NCI-H1930 (cell line): ENCODE measurements around the gene COL5A3.
"Not testable (repeated sequence)": the region's sequence is repeated elsewhere in the genome, so short reads cannot be mapped to it uniquely, and the experiment has no call there.

Experiments
- DNase-seq, 2 experiments: peaks; one replicate each; lab custom pipeline; 2025; lab: John Stamatoyannopoulos, UW

COL5A3 gene

DNA sequence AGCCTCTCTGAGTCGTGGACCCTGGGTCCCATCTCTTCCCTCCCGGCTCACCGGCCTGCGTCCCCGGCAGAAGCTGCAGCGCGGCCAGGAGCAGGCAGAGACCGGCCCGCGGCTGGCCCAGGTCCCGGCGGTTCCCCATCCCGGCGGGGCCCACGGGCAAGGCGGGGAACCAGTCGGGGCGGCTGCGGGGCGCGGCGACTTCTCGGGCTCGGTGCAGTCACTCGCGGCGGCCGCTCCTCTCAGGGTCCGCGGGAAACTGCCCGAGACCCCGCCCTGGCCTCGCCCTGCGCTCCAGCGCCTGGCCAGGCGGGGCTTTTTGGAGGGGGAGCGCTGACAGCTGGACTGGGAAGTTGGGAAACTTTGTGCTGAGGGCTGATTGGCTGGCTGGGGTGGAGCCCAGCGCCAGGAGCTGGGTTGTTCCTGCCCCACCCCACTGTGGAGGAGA lies at the start of gene COL5A3:
Gene COL5A3 (minus strand): TSS at position 258 of the 445 bp plus-strand sequence. CDS start 119 bp downstream, at position 139.
- DNase-seq: no peak

DNA sequence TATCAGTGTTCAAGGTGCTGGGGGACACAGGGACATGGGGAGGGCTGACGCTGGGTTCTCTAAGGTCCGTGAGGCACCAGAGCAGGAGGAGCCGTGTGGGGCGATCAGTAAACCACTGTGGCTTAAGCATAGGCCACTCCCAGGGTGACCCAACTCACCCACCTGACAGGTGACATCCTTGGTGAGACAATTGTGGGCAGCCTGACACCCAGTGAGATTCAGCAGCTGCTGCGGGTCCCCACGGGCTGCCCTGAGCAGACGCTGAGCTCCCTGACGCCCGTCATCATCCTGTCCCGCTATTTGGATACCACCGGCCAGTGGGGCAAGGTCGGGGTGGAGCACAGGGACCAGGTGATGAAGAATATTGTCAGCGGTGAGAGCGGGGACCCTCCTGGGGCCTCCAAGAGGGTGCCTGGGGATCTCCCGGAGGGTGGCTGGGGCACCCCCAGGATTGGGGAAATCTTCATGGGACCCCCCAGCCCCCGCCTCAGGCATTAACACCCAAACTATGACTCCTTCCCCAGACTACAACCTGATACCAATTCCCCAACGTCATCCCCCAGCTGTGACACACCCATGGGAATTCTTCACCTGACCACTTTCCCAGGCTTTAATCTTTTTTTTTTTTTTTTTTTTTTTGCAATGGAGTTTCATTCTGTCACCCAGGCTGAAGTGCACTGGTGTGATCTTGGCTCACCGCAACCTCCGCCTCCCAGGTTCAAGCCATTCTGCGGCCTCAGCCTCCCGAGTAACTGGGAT lies 42.5 kb upstream of the COL5A3 start:
- DNase-seq: no peak

DNA sequence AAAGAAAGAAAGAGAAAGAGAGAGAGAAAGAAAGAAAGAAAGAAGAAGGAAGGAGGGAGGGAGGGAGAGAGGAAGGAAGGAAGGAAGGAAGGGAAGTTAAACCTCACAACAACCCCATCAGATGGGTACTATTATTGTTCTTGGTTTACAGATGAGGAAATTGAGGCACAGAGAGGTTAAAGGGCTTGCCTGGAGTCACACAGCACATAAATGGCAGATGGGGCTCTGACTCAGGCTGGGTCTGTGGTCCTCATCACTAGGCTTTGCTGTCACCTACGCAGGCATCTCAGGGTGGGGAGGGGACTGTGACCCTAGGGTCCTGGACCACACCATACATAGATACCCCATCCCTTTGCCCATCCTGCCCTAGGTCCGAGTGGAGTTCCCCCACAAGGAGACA lies 39.3 kb upstream of the COL5A3 start:
- no peak for DNase-seq

DNA sequence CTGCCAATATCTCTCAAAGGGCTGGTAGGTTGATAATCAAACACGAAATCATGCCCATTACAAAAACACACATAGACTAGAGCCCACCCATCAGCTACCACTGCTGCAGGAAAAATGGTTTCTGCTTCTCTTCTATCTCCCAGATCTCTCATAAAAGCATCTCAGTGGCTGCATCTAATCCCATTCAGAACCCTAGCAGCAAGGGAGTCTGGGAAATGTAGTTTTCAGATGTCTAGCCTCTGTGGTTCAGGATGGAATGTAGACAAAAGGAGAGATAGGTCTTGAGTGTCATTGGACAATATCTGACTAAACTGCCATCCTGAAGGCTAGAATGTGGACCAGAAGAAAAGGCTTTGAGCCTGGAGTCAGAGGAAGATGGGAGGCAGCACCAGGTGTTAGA lies 35.1 kb upstream of the COL5A3 start:
- DNase-seq: no peak

DNA sequence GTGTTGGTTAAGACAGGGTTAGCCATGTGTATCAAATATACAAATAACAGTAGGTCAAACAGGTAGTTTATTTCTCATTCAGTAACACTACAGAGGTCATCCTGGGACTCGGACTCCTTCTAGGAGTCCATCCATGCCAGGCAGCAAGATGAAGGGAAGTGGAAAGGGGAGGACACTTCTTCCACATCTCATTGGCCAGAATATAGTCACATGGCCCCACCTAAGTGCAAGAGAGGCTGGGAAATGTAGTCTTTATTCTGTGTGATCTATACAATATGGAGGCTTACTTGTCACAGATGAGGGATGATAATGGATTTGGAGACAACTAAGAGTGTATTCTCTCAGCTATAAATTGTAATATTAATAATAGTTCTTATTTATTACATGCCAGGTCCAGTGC lies 34.1 kb upstream of the COL5A3 start:
- DNase-seq: no peak

DNA sequence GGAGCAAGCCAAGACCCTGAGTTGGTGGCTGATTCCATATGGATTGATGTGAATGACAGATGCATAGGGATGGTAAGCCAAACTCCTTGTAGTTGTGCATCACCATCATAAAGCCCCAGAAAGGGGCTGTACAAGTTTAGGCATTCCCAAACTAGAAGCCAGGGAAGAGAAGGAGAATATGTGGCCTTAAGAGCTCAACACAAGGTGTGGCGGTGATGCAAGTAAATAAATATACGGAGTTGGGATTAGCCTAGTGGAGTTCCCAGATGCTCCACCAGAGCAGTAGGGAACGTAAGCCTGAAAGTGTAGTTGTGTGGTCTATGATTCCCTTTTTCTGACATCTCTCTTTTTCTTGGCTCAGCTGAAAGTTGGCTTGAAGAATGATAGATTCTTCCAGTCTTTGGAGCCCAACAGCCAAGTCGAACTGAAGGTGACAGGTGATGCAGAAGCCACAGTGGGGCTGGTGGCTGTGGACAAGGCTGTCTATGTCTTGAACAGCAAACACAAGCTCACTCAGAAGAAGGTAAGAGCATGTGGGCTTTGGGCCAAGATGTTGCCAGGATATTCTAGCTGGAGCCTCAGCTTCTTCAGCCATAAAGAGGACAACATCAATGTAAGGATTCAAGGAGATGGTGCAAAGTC lies 33.1 kb upstream of the COL5A3 start:
- DNase-seq: peak in 1 of 2 experiments; percentile 20

DNA sequence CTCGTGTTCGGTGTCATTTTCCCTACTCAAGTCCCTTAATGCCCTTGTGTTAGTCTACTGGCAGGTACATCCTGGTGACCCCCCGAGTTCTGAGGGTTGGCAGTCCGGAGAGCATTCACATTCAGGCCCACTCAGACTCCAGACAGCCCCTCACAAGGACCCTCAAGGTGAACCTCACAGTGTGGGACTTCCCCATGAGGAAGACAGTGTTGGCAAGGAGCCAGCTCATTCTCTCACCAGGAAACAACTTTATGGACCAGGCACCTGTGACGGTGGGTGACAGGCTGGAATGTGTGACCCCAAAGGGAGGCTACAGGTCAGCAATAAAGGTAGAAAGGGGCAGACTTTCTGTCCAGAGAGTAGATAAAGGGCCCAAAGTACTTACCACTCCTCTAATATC lies 27.5 kb upstream of the COL5A3 start:
- DNase-seq: no peak

DNA sequence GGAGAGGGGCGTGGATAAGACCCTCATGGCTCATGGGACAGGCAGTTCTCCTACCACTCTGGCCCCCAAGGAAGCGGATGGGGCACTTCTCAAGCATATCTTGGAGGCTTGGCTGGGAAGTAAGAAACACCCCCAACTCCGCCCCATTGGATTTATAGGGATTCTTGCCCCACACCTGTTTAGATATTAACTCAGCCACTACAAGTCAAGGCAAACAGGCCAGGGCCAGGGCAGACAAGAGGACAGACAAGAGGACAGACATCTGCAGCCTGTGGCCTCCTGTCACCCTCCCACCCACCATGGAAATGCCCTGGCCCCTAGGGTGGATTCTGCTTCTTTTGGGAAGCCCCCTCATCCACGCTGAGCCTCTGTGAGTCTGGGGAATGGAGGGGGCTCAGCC lies 27.1 kb upstream of the COL5A3 start:
- DNase-seq: no peak

DNA sequence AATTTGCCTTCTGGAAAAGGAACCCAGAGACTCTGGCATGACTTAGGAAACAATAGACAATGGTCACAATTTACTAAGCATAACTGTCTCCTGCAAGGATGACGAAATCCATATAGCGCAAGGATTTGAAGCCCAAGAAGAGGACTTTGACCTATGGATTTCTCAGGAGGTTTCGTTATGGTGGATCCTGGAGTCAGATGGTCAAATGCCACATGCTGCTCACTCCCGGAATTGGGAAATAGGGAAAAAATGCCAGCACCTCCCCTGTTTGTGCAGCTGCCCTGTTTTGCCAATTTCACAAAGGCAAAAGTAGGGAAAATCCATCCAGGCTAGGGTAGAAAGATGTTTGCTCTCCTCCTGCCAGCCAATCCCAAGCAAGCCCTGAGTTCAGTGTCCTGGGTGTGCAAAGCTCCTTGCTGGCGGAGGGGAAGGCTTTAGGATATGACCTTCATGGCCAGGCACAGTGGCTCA lies 26.3 kb upstream of the COL5A3 start:
- no peak for DNase-seq

DNA sequence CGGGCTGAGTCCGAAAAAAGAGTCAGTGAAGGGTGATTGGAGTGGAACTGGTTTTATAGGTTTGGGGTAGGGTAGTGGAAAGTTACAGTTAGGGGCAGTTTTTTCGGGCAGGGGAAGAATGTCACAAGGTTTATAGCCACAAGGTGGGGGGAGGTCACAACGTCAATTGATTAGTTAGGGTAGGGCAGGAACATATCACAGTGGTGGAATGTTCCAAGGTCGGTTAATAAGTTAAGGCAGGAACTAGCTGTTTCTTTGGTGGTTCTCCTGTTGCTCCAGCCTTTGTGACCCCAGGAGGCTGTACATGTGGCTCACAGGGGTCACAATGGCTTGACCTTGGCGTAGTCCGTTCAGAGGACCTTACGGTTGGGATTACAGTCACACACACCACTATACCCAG lies 23.3 kb upstream of the COL5A3 start:
- no peak for DNase-seq

DNA sequence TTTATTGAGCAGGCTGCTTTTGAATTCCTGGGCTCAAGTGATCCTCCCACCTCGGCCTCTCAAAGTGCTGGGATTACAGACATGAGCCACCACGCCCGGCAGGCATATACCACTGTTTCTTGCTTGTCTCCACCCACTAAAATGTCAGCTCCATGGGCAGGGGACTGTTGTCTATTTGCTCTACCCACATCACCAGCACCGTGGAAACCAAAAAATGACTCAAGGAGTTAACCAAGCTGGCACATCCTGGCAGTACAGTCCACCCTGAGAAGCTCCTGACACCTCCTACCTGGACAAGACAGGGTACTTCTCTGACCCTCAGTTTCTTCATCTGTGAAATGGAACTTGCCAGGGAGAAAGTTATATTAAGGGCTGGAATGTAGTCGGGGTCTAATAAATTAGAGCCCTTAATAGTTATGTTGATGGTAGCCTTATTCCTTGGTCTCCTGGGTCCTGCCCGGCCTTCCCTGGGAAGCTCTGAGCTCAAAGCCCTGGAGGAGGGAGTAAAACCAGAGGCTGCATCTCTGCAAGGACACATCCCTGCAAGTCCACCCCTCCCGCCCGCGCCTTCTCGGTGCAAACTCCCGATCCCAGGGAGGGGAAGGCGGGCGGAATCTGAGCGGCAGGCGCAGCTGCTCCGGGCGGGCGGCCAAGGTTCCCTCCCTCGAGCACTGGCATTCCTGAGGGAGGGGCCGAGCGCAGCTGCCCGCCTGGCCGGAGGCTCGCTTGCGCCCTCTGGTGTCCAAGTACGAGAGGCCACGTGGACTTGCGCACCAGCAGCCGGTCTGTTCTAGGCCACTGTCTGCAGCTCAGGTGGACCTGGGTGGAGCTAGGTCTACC lies 17.1 kb upstream of the COL5A3 start:
- peak; percentile 57 to 59 for DNase-seq

DNA sequence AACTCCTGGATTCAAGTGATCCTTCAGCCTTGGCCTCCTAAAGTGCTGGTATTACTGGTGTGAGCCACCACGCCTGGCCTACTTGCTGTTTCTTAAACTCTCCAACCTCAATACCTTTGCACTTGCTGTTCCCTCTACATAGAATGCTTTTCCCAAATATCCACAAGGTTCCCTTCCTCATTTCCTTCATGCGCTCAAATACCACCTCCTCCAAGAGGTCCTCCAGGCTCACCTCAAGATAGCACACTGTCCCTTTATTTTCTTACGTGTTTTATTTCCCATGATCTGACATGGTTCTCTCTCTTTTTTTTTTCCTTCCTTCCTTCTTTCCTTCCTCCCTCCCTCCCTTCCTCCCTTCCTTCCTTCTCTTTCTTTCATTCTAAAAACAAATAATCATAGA lies 16.4 kb upstream of the COL5A3 start:
- no peak for DNase-seq

DNA sequence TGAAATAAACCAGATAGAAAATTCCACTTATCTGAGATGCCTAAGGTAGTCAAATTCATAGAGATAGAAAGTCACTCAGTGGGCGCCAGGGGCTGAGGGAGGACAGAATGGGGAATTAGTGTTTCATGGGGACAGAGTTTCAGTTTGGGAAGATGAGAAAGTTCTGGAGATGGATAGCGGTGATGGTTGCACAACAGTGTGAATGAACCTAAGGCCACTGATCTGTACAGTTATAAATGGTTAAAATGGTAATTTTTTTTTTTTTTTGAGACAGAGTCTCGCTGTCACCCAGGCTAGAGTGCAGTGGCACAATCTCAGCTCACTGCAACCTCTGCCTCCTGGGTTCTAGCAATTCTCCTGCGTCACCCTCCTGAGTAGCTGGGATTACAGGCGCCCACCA lies 12.8 kb upstream of the COL5A3 start:
- DNase-seq: not testable (repeated sequence)

DNA sequence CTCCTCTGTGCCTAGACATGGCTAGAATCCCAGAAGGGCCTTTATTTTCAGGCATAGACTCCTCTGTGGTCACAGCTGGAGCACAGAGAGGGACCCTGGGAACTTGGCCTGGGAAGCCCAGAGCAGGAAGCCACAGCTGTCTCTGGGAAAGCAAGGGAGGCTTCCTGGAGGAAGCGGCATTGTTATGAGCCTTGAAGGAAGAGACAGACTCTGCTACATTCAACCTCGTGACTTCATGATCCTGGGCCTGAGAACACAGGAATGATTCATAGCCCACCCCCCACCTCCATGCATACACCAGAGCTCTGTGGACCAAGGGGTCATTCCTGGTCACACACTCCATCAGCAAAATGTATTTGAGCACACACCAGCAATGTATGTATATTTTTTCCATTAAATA lies 11.6 kb upstream of the COL5A3 start:
- no peak for DNase-seq

DNA sequence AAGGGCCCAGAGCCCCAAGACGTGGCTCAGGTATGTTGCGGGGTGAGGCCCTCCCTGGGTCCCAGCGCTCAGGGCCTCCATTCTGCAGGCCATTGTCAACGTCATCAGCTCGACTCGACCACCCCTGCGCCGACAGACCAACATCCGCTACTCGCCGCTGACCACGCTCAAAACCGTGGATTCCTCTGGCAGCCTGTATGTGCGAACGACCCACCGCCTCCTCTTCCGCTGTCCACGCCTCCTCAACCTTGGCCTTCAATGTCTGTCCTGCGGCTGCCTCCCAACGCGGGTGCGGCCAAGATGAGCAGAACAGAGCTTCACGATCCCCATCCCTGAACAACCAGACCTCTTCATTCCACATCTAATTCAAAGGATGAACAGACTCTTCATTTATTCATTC lies 11.1 kb upstream of the COL5A3 start:
- no peak for DNase-seq

DNA sequence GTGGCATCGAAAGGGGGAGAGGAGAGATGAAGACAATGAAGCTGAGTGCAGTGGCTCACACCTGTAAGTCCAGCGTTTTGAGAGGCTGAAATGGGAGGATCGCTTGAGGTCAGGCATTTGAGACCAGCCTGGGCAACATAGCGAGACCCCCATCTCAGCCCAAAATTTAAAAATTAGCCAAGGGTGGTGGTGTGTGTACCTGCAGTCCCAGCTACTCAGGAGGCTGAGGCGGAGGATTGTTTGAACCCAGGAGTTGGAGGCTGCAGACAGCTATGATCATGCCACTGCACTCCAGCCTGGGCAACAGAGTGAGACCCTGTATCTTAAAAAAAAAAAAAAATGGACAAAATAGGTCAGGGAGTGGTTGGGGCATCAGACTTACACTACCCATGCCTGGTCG lies 10.5 kb upstream of the COL5A3 start:
- no peak for DNase-seq

DNA sequence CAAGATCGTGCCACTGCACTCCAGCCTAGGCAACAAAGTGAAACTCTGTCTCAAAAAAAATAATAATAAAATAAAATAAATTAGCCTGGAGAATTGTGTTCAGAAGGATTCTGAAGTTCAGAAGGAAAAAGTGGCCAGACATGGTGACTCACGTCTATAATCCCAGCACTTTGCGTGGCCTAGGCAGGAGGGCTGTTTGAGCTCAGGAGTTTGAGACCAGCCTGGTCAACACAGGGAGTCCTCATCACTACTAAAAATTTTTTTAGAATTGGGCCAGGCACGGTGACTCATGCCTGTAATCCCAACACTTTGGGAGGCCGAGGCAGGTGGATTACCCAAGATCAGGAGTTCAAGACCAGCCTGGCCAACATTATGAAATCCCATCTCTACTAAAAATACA lies 8.9 kb upstream of the COL5A3 start:
- DNase-seq: no peak

DNA sequence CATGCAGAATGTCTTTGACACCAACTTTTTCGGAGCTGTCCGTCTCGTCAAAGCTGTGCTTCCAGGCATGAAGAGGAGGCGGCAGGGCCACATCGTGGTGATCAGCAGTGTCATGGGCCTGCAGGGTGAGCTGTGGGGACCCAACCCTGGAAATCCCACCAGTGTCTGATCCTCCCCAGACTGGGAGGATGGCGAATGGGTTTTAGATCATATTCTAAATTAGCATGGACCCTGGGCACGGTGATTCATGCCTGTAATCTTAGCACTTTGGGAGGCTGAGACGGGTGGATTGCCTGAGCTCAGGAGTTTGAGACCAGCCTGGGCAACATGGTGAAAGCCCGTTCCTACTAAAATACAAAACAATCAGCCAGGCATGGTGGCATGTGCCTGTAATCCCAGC lies 8.5 kb upstream of the COL5A3 start:
- DNase-seq: no peak

DNA sequence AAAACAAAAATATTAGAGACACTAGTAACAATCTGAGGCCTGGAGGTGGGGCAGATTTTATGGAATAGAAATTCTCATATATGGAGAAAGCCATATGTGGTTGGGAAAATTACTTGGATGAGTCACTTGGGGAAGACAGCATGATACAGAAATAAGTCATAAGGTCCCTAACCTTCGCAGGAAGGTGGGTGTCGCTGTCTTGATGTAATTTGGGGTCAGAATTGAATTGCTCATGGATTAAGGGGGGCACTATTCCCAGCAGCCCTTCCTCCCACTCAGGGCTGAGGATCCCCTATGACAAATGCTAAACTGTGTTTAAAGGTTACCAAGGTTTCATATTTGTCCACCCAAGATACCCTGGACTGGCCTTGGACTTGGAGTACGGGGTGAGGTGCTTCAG lies 8.0 kb upstream of the COL5A3 start:
- DNase-seq: no peak

DNA sequence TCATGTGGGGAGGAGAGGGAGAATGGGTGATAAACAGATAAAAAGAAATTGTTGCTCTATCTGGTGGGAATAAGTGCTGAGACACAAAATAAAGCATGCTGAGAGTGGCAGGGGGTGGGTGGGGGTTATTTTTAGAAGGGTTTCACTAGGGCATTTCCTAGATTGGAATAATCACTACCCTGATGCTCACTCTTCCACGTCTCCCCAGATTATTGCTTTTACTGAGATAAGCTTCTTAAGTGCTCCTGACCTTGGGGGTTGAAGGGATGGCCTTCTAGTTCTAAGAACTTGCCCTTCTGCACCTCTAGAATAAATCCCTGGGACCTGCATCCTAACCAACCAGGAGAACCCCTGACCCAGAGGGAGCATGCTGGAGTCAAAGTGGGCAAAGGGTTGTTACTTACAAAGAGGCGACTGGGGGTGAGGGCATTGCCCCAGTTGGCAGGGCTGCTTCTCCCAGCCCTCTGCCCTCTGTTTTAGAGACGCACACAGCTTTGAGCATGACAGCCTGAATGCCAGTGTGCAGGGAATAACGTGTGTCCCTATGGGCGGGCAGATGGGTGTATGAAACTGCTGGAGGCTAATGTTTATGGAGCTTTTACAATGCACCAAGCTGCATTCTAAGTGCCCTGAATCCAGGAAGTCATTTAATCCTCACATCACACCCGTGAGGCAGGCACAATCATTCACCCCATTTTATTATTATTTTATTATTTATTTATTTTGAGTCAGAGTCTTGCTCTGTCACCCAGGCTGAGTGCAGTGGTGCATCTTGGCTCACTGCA lies 3.7 kb upstream of the COL5A3 start:
- DNase-seq: no peak

DNA sequence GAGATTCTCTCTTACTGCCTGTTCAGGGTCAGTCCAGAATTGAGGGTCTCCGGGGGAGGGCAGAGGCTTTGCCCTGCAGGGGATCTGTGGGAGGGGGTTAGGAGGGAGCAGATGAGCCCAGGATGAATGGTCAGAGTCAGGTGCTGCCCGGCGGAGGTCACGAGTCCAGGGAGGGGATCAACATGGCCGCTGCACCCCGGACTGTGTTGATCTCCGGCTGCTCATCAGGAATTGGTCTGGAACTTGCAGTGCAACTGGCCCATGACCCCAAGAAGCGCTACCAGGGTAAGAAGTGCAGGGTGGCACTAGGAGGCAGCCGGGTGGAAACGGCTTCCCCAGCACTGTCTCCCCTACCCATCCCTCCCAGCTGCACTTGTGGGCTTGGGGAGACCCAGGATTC lies 3.0 kb upstream of the COL5A3 start, which contains the start of gene RDH8:
Gene RDH8 (plus strand): TSS at position 168 of the 400 bp plus-strand sequence. CDS start 15 bp downstream, at position 183.
- no peak for DNase-seq

DNA sequence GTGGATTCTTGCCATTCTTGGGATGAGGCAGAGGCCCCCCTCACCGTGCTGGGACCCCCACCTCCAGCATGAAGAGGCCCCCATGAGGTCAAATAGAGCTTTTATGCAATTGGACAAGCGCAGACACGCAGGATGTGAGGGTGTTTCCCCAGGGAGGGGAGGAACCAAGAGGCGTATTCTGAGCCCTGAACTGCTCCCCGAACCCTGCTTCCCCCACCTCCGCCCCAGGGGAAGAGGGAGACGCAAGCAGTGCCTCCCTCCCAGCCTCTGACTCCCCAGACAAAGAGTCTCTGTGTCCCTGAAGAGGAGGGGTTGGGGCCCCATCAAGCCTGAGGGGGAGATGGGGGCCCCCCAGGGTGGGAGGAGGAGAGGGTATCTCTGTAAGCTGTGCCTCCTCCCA lies 1.7 kb upstream of the COL5A3 start:
- no peak for DNase-seq
